ENCODE results near the gene CRTC3. TPM values are rescaled to one million over a fixed set of nuclear protein-coding genes. Genes with fewer than 3 reads are reported as not detected.

CRTC3 gene
- total and polyA plus RNA-seq, 2 of the 4 experiments (the other 2 are of a cell fraction) = 4.7 to 14.8 TPM

GRCh38 chr15:90643301-90643632 is 113.5 kb downstream of the CRTC3 start:
- ChIA-PET CTCF (no interaction called here), POLR2A (ENCODE audit: unreplicated experiment) (no interaction called here)
- H3K18ac ChIP-seq (ENCODE audit: low read depth, low read length) = no peak overlapping the region
- DNase-seq (no peak), ATAC-seq (ENCODE audit: low read depth) (no peak)
- H3K27me3 ChIP-seq (ENCODE audit: control insufficient read depth, insufficient read depth, low read length) = no peaks in the 10 kb centered on the region
- in situ Hi-C loops (cut with MboI; ENCODE audit: low sequenced_read_pairs) = loop anchor here (5.0 to 10.0 kb wide), 2 partner anchors 52 to 244 kb away; no protein-coding TSS in a partner anchor
- no peak overlapping the region for H3K14ac ChIP-seq (replicated peaks; ENCODE audit: low read depth, low read length)
- no peak overlapping the region for H3K4ac ChIP-seq (ENCODE audit: low read depth, low read length)
- no peak overlapping the region for H4K8ac ChIP-seq (ENCODE audit: low read depth in 2 of 2, low read length in 2 of 2)
- no peak overlapping the region for H2AK5ac ChIP-seq (ENCODE audit: low read depth, low read length)
- BruUV-seq (replicated peaks) = no TSS peak
- no peaks in the 10 kb centered on the region for H4K20me1 ChIP-seq (ENCODE audit: insufficient read depth, low read length)
- no peak overlapping the region for H3K56ac ChIP-seq (ENCODE audit: extremely low read depth, insufficient read depth, low read length)
- H2AK9ac ChIP-seq (replicated peaks; ENCODE audit: low read depth, low read length, poor library complexity) = no peak overlapping the region
- H3K4me3 ChIP-seq (ENCODE audit: insufficient read depth, low read depth, low read length) = no peak overlapping the region
- no peak overlapping the region for H4K91ac ChIP-seq (ENCODE audit: insufficient read depth, low read depth, low read length)
- H2BK20ac ChIP-seq (ENCODE audit: low read depth, low read length) = no peak overlapping the region
- H4K5ac ChIP-seq (ENCODE audit: low read depth, low read length) = no peak overlapping the region
- H3K9ac ChIP-seq (ENCODE audit: low read depth, low read length) = no peak overlapping the region
- no peak overlapping the region for H2BK15ac ChIP-seq (ENCODE audit: low read depth, low read length)
- H3K4me1 ChIP-seq (ENCODE audit: control insufficient read depth, insufficient read depth, low read length) = no peaks in the 10 kb centered on the region
- no peaks in the 10 kb centered on the region for H3K9me3 ChIP-seq (ENCODE audit: control insufficient read depth, insufficient read depth, low read length)
- H3K79me1 ChIP-seq (ENCODE audit: low read depth in 1 of 2, low read length in 2 of 2) = no peaks in the 10 kb centered on the region
- H3K27ac ChIP-seq (ENCODE audit: insufficient read depth, low read length) = no peak overlapping the region
- TF ChIP-seq RAD21 (IDR thresholded peaks at IDR 0.05; ENCODE audit: low read length) (no peak), CHD1 (IDR thresholded peaks at IDR 0.05; ENCODE audit: low read depth, low read length) (no peak), BHLHE40 (IDR thresholded peaks at IDR 0.05; ENCODE audit: low read depth, low read length) (no peak), RCOR1 (IDR thresholded peaks at IDR 0.05; ENCODE audit: insufficient replicate concordance, low read length) (no peak), NFE2L2 (IDR thresholded peaks at IDR 0.05; ENCODE audit: low read depth, low read length) (no peak), CTCF (conservative IDR thresholded peaks at IDR 0.05; ENCODE audit: low read depth, low read length) (no peak), RFX5 (IDR thresholded peaks at IDR 0.05; ENCODE audit: low read depth, low read length) (no peak), POLR2A (IDR thresholded peaks at IDR 0.05; ENCODE audit: low read depth, low read length) (no peak), FOS (IDR thresholded peaks at IDR 0.05; ENCODE audit: low read depth, low read length) (no peak), USF2 (IDR thresholded peaks at IDR 0.05; ENCODE audit: low read depth, low read length) (no peak), SMC3 (IDR thresholded peaks at IDR 0.05; ENCODE audit: low read depth, low read length) (no peak), CEBPB (IDR thresholded peaks at IDR 0.05; ENCODE audit: low read depth, low read length) (no peak), MAFK (IDR thresholded peaks at IDR 0.05; ENCODE audit: low read depth, low read length) (no peak), MAZ (IDR thresholded peaks at IDR 0.05; ENCODE audit: borderline replicate concordance, low read depth, low read length) (no peak)
- no peaks in the 10 kb centered on the region for H3K9me1 ChIP-seq (ENCODE audit: insufficient read depth, low read length)
- H3K4me2 ChIP-seq (ENCODE audit: low read depth, low read length) = no peak overlapping the region
- H3K36me3 ChIP-seq (ENCODE audit: control insufficient read depth, insufficient read depth, low read length) = peaks cover 41% of the 10 kb centered on the region
- 92% methylated on average over 2 of the region's 7 CpGs; no CpG with 5 or more reads in 1 of the 2 experiments for WGBS, 2 experiments (ENCODE audit: extremely low coverage in 2 of 2, insufficient read length in 1 of 2)
- H3K23ac ChIP-seq (ENCODE audit: low read depth, low read length) = no peak overlapping the region
- H2AFZ ChIP-seq (replicated peaks; ENCODE audit: low read length, poor library complexity) = no peak overlapping the region
- dilution Hi-C loops (cut with HindIII; ENCODE audit: low sequenced_read_pairs, unreplicated experiment) = no loop called here
- H2BK5ac ChIP-seq (ENCODE audit: low read depth, low read length, poor library complexity, severe bottlenecking) = no peak overlapping the region
- H2BK120ac ChIP-seq (ENCODE audit: low read depth, low read length) = no peak overlapping the region
- intact Hi-C loops (cut with micrococcal nuclease) = no loop called here
